Smooth muscle cell (in vitro differentiated cells): ENCODE data around the gene TCF4. TPM values are rescaled to one million over a fixed set of nuclear protein-coding genes. Genes with fewer than 3 reads are reported as not detected.

Experiments
- DNase-seq: peaks from one replicate; lab custom pipeline; 2025; ENCODE audit not compliant: unreplicated experiment; lab: John Stamatoyannopoulos, UW
- H2AFZ ChIP-seq: fragments of 200-600 bp; sonication (generic); 2 replicates; pipeline ENCODE4 v1.6.0; 2016; ENCODE audit warnings: antibody characterized with exemption, low read depth, mild to moderate bottlenecking
- H3F3A ChIP-seq: fragments of 200-600 bp; sonication (generic); 2 replicates; pipeline ENCODE4 v1.6.0; 2017; ENCODE audit warnings: antibody characterized with exemption, low read depth
- H3K27ac ChIP-seq: fragments of 200-600 bp; sonication (generic); 2 replicates; pipeline ENCODE4 v1.5.1; 2016; ENCODE audit warnings: low read depth, mild to moderate bottlenecking
- H3K27me3 ChIP-seq: fragments of 200-600 bp; sonication (generic); 2 replicates; pipeline ENCODE4 v1.6.1; 2016; ENCODE audit warnings: low read depth, mild to moderate bottlenecking
- H3K36me3 ChIP-seq: fragments of 200-600 bp; sonication (generic); 2 replicates; pipeline ENCODE4 v1.5.1; 2016; ENCODE audit warnings: low read depth
- H3K4me1 ChIP-seq: fragments of 200-600 bp; sonication (generic); 2 replicates; pipeline ENCODE4 v1.5.1; 2016; ENCODE audit warnings: low read depth
- H3K4me2 ChIP-seq: fragments of 200-600 bp; sonication (generic); 2 replicates; pipeline ENCODE4 v1.6.0; 2016; ENCODE audit warnings: mild to moderate bottlenecking
- H3K4me3 ChIP-seq: fragments of 200-600 bp; sonication (generic); 2 replicates; pipeline ENCODE4 v1.5.1; 2016; ENCODE audit warnings: mild to moderate bottlenecking
- H3K79me2 ChIP-seq: fragments of 200-600 bp; sonication (generic); 2 replicates; pipeline ENCODE4 v1.6.0; 2016; ENCODE audit warnings: low read depth, mild to moderate bottlenecking
- H3K9ac ChIP-seq: fragments of 200-600 bp; sonication (generic); 2 replicates; pipeline ENCODE4 v1.6.0; 2016; ENCODE audit warnings: low read depth
- H3K9me3 ChIP-seq: fragments of 200-600 bp; sonication (generic); replicated peaks from 2 replicates; pipeline ENCODE4 v1.5.1; 2016; ENCODE audit warnings: low read depth
- H4K20me1 ChIP-seq: fragments of 200-600 bp; sonication (generic); 2 replicates; pipeline ENCODE4 v1.6.0; 2016; ENCODE audit warnings: low read depth
- CTCF ChIP-seq: fragments of 200-600 bp; sonication (generic); IDR thresholded peaks from 2 replicates; pipeline ENCODE4 v1.5.1; 2017; ENCODE audit warnings: borderline replicate concordance, mild to moderate bottlenecking, antibody characterized with exemption; ENCODE audit not compliant: insufficient read depth, poor library complexity, severe bottlenecking
- WGBS: methylation state at CpG from one replicate; pipeline ENCODE4 v1.1.7; 2016; ENCODE audit warnings: low lambda C conversion rate; 5-methylcytosine and 5-hydroxymethylcytosine counted together
- polyA plus RNA-seq: library from polyadenylated mRNA; unstranded; fragments of >200 nt; fragmentation: Nextera tagmentation; extraction: Ambion mirVana; gene quantifications from 2 replicates; pipeline ENCODE4 v1.2.1, GENCODE V29; 2016
- total RNA-seq: library from RNA; depleted of rRNA; stranded (reverse); fragments of >200 nt; gene quantifications from 2 replicates; pipeline ENCODE4 v1.2.3, GENCODE V29; 2014

The TCF4 gene
- total and polyA plus RNA-seq, 2 experiments from 2014 or later = 105 to 120 TPM

- H3F3A ChIP-seq = peaks cover 16% of the 10 kb centered on the region
- H2AFZ ChIP-seq = no peak overlapping the region
- H3K4me2 ChIP-seq = no peak overlapping the region
- 100% methylated on average over 1 of the region's 1 CpG for WGBS
- peaks cover 5% of the 10 kb centered on the region for H3K79me2 ChIP-seq
- H3K9ac ChIP-seq = no peak overlapping the region
- no peak overlapping the region for H3K4me3 ChIP-seq
- H4K20me1 ChIP-seq = no peaks in the 10 kb centered on the region
- peaks cover 3% of the 10 kb centered on the region for H3K36me3 ChIP-seq
- TF ChIP-seq CTCF = no peak
- DNase-seq = no peak
- no peaks in the 10 kb centered on the region for H3K9me3 ChIP-seq
- H3K27ac ChIP-seq = no peak overlapping the region
- H3K27me3 ChIP-seq = no peaks in the 10 kb centered on the region
- peaks cover 7% of the 10 kb centered on the region for H3K4me1 ChIP-seq
These were observed 334.2 kb downstream of the TCF4 start for GRCh38 chr18:55253814-55254213.

GRCh38 chr18:55252901-55253300 is 335.1 kb downstream of the TCF4 start:
- peaks cover 3% of the 10 kb centered on the region for H3K36me3 ChIP-seq
- H3K4me3 ChIP-seq = no peak overlapping the region
- no peak overlapping the region for H2AFZ ChIP-seq
- H3F3A ChIP-seq = peaks cover 10% of the 10 kb centered on the region
- H4K20me1 ChIP-seq = no peaks in the 10 kb centered on the region
- H3K27ac ChIP-seq = peak overlapping the region; percentile 7
- H3K4me1 ChIP-seq = peaks cover 7% of the 10 kb centered on the region
- H3K79me2 ChIP-seq = peaks cover 5% of the 10 kb centered on the region
- DNase-seq = no peak
- H3K9me3 ChIP-seq = no peaks in the 10 kb centered on the region
- H3K4me2 ChIP-seq = no peak overlapping the region
- 93% methylated on average over 2 of the region's 2 CpGs for WGBS
- H3K9ac ChIP-seq = no peak overlapping the region
- TF ChIP-seq CTCF = no peak
- no peaks in the 10 kb centered on the region for H3K27me3 ChIP-seq

DNA sequence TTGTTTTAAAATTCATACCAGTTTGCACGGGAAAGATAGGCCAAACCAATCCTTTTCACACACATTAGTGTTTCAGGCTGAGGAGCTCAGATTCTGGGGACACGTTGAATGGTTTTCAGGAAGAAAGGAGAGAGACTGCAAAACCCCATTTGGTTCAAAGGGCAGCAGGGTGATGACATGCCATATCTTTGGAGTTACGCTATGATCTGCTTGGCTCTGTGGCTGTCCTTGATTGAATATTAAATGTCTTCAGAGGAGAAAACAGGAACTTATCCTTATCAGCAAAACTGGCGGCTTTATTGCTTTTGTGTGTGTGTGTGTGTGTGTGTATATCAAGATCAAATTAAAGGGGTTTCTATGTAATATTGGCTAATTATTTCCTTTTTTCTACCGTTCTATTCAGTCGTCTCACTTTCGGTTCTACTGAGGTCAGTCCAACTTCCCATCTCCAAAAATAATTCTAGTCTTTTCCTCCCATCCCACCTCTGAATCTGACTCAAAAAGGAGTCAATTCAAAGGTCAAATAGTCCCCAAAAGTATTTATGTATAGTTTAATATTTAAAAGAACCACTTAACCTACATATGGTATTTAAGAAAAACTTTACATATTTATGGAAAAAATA is 335.8 kb downstream of the TCF4 start:
- Histone ChIP-seq H3K79me2 (peaks cover 5% of the 10 kb centered on the region), H3K36me3 (peaks cover 3% of the 10 kb centered on the region), H3K4me2 (no peak overlapping the region), H3K4me3 (no peak overlapping the region), H3F3A (peaks cover 6% of the 10 kb centered on the region), H4K20me1 (no peaks in the 10 kb centered on the region), H3K27ac (peak overlapping the region; percentile 26), H3K9me3 (no peaks in the 10 kb centered on the region), H3K4me1 (peaks cover 5% of the 10 kb centered on the region), H2AFZ (no peak overlapping the region), H3K9ac (no peak overlapping the region), H3K27me3 (no peaks in the 10 kb centered on the region)
- WGBS = 79% methylated on average over 7 of the region's 7 CpGs
- TF ChIP-seq CTCF = no peak
- DNase-seq = no peak
